OCI-LY1 (cell line): ENCODE measurements around the gene BCL2.
A peak's percentile ranks its signal among the peaks of the same experiment; 100 is the strongest.

Source experiments
- H2AFZ ChIP-seq: fragments of 200-600 bp; sonication (generic), shearing (Covaris generic); 2 replicates; pipeline ENCODE4 v1.6.0; 2014; ENCODE audit warnings: antibody characterized with exemption, mild to moderate bottlenecking, low read length
- H3F3A ChIP-seq: fragments of 200-600 bp; sonication (generic), shearing (Covaris generic); 2 replicates; pipeline ENCODE4 v1.6.0; 2014; ENCODE audit warnings: mild to moderate bottlenecking, antibody characterized with exemption, low read length, moderate library complexity; ENCODE audit not compliant: insufficient read depth
- H3K27ac ChIP-seq: fragments of 200-600 bp; sonication (generic); 2 replicates; pipeline ENCODE4 v1.5.1; 2014; ENCODE audit warnings: low read length, mixed run types, mild to moderate bottlenecking, low read depth; ENCODE audit not compliant: poor library complexity, severe bottlenecking
- H3K27me3 ChIP-seq: fragments of 200-600 bp; sonication (generic); 2 replicates; pipeline ENCODE4 v1.6.0; 2014; ENCODE audit warnings: antibody characterized with exemption, mild to moderate bottlenecking, low read length, moderate library complexity; ENCODE audit not compliant: insufficient read depth
- H3K36me3 ChIP-seq: fragments of 200-600 bp; sonication (generic); 2 replicates; pipeline ENCODE4 v1.6.1; 2014; ENCODE audit warnings: mild to moderate bottlenecking, antibody characterized with exemption, low read length, moderate library complexity, mixed read lengths; ENCODE audit not compliant: insufficient read depth
- H3K4me1 ChIP-seq: fragments of 200-600 bp; sonication (generic); 2 replicates; pipeline ENCODE4 v1.5.1; 2014; ENCODE audit warnings: mild to moderate bottlenecking, low read length, moderate library complexity; ENCODE audit not compliant: insufficient read depth, severe bottlenecking
- H3K4me2 ChIP-seq: fragments of 200-600 bp; sonication (generic), shearing (Covaris generic); 2 replicates; pipeline ENCODE4 v1.6.1; 2014; ENCODE audit warnings: low read length
- H3K4me3 ChIP-seq: fragments of 200-600 bp; sonication (generic); 2 replicates; pipeline ENCODE4 v1.5.1; 2014; ENCODE audit warnings: low read length, low read depth, mild to moderate bottlenecking, mixed read lengths; ENCODE audit not compliant: poor library complexity, severe bottlenecking
- H3K79me2 ChIP-seq: fragments of 200-600 bp; shearing (Covaris generic); 2 replicates; pipeline ENCODE4 v1.6.1; 2016; ENCODE audit warnings: mixed run types, low read length, mixed read lengths; ENCODE audit not compliant: insufficient read depth
- H3K9ac ChIP-seq: fragments of 200-600 bp; sonication (generic), shearing (Covaris generic); 2 replicates; pipeline ENCODE4 v1.6.1; 2014; ENCODE audit warnings: mild to moderate bottlenecking, low read length, mixed read lengths
- H3K9me2 ChIP-seq: fragments of 200-600 bp; sonication (generic), shearing (Covaris generic); 2 replicates; pipeline ENCODE4 v1.6.1; 2014; ENCODE audit warnings: low read depth, mild to moderate bottlenecking, low read length, mixed read lengths
- H3K9me3 ChIP-seq: fragments of 200-600 bp; shearing (Covaris generic); 2 replicates; pipeline ENCODE4 v1.6.1; 2014; ENCODE audit warnings: low read length, mixed read lengths
- H4K20me1 ChIP-seq: fragments of 200-600 bp; sonication (generic), shearing (Covaris generic); 2 replicates; pipeline ENCODE4 v1.6.0; 2016; ENCODE audit warnings: mild to moderate bottlenecking, low read length; ENCODE audit not compliant: insufficient read depth
- CTCF ChIP-seq: fragments of 200-600 bp; sonication (generic), shearing (Covaris generic); IDR thresholded peaks from 2 replicates; pipeline ENCODE4 v1.5.1; 2017; ENCODE audit warnings: mild to moderate bottlenecking, antibody characterized with exemption, low read length, moderate library complexity, mixed read lengths
- EZH2 ChIP-seq: fragments of 200-600 bp; sonication (generic), shearing (Covaris generic); IDR thresholded peaks from 2 replicates; pipeline ENCODE4 v1.8.0; 2017; ENCODE audit warnings: borderline replicate concordance, mixed run types, mild to moderate bottlenecking, antibody characterized with exemption, low read length, moderate library complexity, mixed read lengths

The BCL2 gene

GRCh38 chr18:63317556-63317946, 2.0 kb downstream of the BCL2 start:
- Histone ChIP-seq H3K36me3 (peaks cover 69% of the 10 kb centered on the region), H3K9me2 (no peaks in the 10 kb centered on the region), H3K9me3 (no peaks in the 10 kb centered on the region), H3K27ac (peak overlapping the region; percentile 97), H2AFZ (no peak overlapping the region), H3K4me2 (peak overlapping the region; percentile 98), H3K4me1 (peaks cover 35% of the 10 kb centered on the region), H3K9ac (peak overlapping the region; percentile 96), H4K20me1 (no peaks in the 10 kb centered on the region), H3K79me2 (peaks cover 74% of the 10 kb centered on the region), H3K27me3 (no peaks in the 10 kb centered on the region), H3K4me3 (peak overlapping the region; percentile 88), H3F3A (peaks cover 3% of the 10 kb centered on the region; the same call in 1 of the 2 replicates)
- TF ChIP-seq CTCF (no peak), EZH2 (no peak)

- H3K4me2 ChIP-seq: peak overlapping the region; percentile 98
- peak overlapping the region; percentile 88 for H3K4me3 ChIP-seq
- H3K79me2 ChIP-seq: peaks cover 78% of the 10 kb centered on the region
- H3K36me3 ChIP-seq: peaks cover 76% of the 10 kb centered on the region
- no peaks in the 10 kb centered on the region for H3K9me3 ChIP-seq
- no peaks in the 10 kb centered on the region for H3K27me3 ChIP-seq
- peaks cover 35% of the 10 kb centered on the region for H3K4me1 ChIP-seq
- H3K9me2 ChIP-seq: no peaks in the 10 kb centered on the region
- H2AFZ ChIP-seq: no peak overlapping the region
- H4K20me1 ChIP-seq: no peaks in the 10 kb centered on the region
- peaks cover 3% of the 10 kb centered on the region; the same call in 1 of the 2 replicates for H3F3A ChIP-seq
- peak overlapping the region; percentile 97 for H3K27ac ChIP-seq
- H3K9ac ChIP-seq: peak overlapping the region; percentile 96
- TF ChIP-seq EZH2 (no peak), CTCF (no peak)
Observed at GRCh38 chr18:63316612-63317555, 2.7 kb downstream of the BCL2 start.

GRCh38 chr18:63315876-63316275, 3.7 kb downstream of the BCL2 start:
- Histone ChIP-seq H3K4me2 (peak overlapping the region; percentile 98), H3K4me1 (peaks cover 44% of the 10 kb centered on the region), H4K20me1 (no peaks in the 10 kb centered on the region), H3K4me3 (peak overlapping the region; percentile 88), H3K9me3 (no peaks in the 10 kb centered on the region), H2AFZ (no peak overlapping the region), H3K9ac (peak overlapping the region; percentile 96), H3F3A (peaks cover 3% of the 10 kb centered on the region; the same call in 1 of the 2 replicates), H3K27me3 (no peaks in the 10 kb centered on the region), H3K9me2 (no peaks in the 10 kb centered on the region), H3K79me2 (peaks cover 86% of the 10 kb centered on the region), H3K36me3 (peaks cover 86% of the 10 kb centered on the region), H3K27ac (peak overlapping the region; percentile 97)
- TF ChIP-seq EZH2 (no peak), CTCF (no peak)
